SW 1271 (cell line): Measurements from ENCODE around the gene PLA2R1.

Experiments
- DNase-seq, 2 experiments: peaks; one replicate each; lab custom pipeline; 2025; lab: John Stamatoyannopoulos, UW

The PLA2R1 gene

GRCh38 chr2:159895258-159896065 lies 167.0 kb downstream of the PLA2R1 start:
- DNase-seq = no peak

DNA sequence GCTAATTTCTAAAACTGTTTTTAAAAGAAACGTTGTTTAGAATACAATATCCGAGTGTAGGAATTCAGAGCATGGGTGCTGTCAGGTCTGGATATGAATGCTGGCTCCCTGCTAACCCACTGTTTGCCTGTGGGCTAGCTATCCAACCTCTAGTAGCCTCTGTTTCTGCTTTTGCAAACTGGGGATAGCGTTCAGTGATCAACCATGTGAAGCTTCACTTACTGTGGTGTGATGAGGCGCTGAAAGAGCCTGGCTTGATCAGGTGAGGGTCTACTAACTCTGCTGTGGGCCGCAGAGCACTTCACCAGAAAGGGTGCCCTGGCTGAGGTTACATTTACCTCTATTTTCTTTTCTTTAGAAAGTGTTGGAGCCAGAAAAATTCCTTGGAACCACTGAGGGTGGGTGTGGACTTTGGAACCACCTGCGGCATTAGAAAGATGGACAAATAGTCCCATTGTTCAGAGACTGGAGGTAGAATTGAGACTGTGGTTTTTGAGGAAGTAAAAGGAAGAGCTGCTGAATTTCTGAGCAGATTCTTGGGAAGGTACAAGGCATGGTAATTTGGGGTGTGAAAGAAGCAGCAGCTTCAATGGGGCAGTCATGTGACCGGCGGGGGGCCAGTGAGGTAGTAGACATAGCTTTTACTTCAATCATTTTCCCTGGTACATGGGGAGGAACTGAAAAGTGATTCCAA lies 168.1 kb downstream of the PLA2R1 start:
- no peak for DNase-seq

- DNase-seq = no peak
Observed at GRCh38 chr2:159892990-159893810, 169.2 kb downstream of the PLA2R1 start.

DNA sequence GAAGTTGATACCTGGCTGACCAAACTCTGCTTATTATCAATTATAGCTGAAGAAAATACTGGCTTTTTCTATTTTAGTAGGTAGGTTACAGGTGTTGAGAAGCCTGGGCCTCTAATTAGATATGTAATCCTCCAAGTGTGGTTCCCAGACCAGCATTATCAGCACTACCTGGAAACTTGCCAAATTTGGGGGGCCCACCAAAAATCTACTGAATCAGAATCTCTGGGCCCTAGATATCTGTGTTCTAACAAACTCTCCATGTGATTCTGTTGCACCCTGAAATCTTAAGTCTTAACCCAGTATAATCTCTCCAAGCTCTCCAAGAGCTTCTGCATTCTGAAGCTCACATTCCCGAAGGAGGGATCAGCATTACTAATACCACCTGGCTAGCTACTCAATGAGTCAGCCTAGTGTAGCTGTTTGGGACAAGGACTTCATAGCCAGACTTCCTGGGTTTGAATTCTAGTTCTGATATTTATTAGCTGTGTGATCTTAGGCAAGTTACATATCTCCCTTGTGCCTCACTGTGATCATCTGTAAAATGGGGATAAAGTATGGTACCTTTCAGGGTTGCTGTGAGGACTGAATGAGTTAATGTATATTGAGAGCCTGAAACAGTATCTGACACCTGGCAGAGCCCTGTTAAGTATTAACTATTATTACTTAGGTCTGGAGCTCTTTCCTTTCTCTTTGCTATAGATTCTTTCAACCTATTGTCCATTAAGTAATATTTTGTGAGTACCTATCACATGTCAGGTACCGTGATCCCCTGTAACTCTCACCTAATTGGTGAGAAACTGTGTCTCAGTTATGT lies 170.3 kb downstream of the PLA2R1 start:
- DNase-seq = peak; percentile 19 to 27

GRCh38 chr2:159891267-159891588 lies 171.2 kb downstream of the PLA2R1 start:
- no peak for DNase-seq

DNA sequence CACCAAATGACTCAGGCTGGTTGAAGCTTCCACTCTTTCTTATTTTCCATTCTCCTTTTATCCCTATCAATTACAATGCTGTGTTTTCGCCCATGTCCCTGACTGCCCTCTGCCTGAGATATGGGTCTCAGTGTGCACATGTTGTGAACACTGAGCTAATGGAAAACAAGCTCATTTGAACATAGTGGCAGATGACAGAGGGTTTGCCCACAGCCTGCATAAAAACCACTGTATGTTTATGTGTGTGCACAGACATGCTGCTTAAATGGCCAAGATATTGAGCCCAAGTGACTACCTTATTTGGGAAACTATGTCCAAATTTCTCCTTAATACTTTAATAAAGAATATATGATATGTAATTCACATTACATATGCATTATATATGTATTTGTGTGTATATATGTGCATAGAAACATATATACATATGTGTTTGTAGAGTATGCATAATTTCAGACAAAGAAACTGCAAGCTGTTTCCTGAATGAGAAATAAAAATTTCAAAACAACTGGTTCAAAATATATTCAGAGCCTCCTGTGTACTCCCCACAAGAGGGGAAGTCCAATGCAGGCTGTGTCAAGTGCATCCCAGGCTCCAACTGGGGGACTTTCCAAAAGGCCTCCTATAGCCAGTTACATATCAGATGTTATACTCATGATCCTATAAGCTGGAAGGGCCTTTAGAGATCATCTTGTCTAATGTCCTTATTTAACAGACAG lies 171.7 kb downstream of the PLA2R1 start:
- no peak for DNase-seq

DNA sequence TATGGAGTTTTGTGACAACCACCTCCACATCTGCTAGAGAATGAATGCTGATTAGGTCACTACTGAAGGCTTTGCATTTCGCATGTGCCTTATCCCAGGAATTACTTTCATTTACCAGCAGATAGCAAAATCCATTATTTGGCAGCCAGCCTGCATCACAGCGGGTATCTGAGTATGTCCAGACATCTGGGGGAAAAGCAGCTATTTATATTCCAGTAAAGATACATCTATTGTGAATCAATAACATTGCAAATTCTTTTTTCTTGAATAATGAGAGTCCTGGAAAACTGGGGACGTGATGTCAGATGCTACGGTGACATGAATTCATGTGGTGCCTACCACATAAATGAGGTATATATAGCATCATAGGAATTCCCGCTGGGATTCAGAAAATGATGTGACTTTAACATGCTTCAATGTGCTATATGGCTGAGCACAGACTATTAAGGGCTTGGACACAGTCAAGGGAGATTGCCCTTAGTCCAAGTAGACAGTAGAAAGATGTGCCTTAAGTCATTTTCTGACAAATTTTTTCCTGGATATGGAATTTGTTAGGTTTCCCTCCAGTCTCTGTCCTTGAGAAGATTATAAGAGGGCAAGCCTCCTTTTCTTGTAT lies 180.2 kb downstream of the PLA2R1 start:
- DNase-seq = no peak
